Breast epithelium (tissue), 3 donors: ENCODE measurements around the gene TNS1.

Experiments
- POLR2A ChIP-seq: fragments of 450-650 bp; IDR thresholded peaks from one replicate; pipeline ENCODE4 v1.6.1; 2016; ENCODE audit warnings: antibody characterized with exemption, mild to moderate bottlenecking, moderate library complexity
- POLR2AphosphoS5 ChIP-seq, 3 donors: sonication (generic); formaldehyde crosslinking; IDR thresholded peaks; one replicate each; pipeline ENCODE4 v1.6.1; 2017; ENCODE audit warnings: antibody characterized with exemption in 3 of 3
- TF ChIP-seq, protein P1 (sequence below), 3 donors: fragments of 450-650 bp; IDR thresholded peaks; one replicate each; pipeline ENCODE4 v1.5.1; 2016 to 2017; ENCODE audit warnings: antibody characterized with exemption in 3 of 3, mild to moderate bottlenecking in 3 of 3, moderate library complexity in 3 of 3

DNA sequence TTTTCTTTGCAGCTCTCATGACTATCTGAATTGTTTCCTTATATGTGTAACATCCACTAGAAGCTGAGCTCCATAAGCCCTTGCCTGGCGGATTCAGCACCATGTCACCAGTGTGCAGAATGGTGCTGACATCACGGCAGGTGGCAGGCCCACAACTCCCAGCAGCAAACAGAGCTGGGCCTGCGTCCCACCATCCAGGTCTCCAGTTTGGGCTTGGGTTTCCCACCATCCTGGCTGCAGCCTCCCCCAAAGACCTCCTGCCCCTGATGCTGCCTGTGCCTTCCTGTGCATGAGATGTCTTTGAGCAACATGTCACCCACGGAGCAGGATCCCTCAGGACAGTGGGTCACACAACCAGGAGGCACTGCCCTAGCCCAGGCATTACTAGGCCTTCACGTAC, 113.1 kb downstream of the TNS1 start:
- no peak for TF ChIP-seq POLR2AphosphoS5 (IDR thresholded peaks at IDR 0.05)
- TF ChIP-seq, protein P1, sequence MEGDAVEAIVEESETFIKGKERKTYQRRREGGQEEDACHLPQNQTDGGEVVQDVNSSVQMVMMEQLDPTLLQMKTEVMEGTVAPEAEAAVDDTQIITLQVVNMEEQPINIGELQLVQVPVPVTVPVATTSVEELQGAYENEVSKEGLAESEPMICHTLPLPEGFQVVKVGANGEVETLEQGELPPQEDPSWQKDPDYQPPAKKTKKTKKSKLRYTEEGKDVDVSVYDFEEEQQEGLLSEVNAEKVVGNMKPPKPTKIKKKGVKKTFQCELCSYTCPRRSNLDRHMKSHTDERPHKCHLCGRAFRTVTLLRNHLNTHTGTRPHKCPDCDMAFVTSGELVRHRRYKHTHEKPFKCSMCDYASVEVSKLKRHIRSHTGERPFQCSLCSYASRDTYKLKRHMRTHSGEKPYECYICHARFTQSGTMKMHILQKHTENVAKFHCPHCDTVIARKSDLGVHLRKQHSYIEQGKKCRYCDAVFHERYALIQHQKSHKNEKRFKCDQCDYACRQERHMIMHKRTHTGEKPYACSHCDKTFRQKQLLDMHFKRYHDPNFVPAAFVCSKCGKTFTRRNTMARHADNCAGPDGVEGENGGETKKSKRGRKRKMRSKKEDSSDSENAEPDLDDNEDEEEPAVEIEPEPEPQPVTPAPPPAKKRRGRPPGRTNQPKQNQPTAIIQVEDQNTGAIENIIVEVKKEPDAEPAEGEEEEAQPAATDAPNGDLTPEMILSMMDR (IDR thresholded peaks at IDR 0.05), result no peak
- TF ChIP-seq POLR2A, result no peak
